Activated T-cell treated with anti-CD3 and anti-CD28 coated beads, Interleukin-2, amount 50 U/mL, for 24 hours (primary cell): ENCODE data around the gene UGT1A9.
"Not testable (repeated sequence)": the region's sequence is repeated elsewhere in the genome, so short reads cannot be mapped to it uniquely, and the experiment has no call there.

ENCODE experiments used
- DNase-seq: peaks from one replicate; pipeline ENCODE4 v3.0.0-alpha.2; 2020
- H3K27ac Mint-ChIP-seq: 2 replicates; pipeline ENCODE4 v1.8.0; 2020; ENCODE audit warnings: mild to moderate bottlenecking, mixed read lengths
- H3K27me3 Mint-ChIP-seq: 2 replicates; pipeline ENCODE4 v1.8.0; 2020; ENCODE audit warnings: mixed read lengths
- H3K36me3 Mint-ChIP-seq: 2 replicates; pipeline ENCODE4 v1.8.0; 2020; ENCODE audit warnings: low read depth, mixed read lengths
- H3K4me1 Mint-ChIP-seq: 2 replicates; pipeline ENCODE4 v1.8.0; 2020; ENCODE audit warnings: low read depth, mixed read lengths
- H3K4me3 Mint-ChIP-seq: 2 replicates; pipeline ENCODE4 v1.8.0; 2020; ENCODE audit warnings: mild to moderate bottlenecking, moderate library complexity, mixed read lengths
- H3K9me3 Mint-ChIP-seq: 2 replicates; pipeline ENCODE4 v1.8.0; 2020; ENCODE audit warnings: mixed read lengths

UGT1A9 gene

GRCh38 chr2:233712611-233713261 lies 41.0 kb downstream of the UGT1A9 start, which contains the start of gene UGT1A5:
TSS of gene UGT1A5 (plus strand) at chr2:233712907. CDS start at chr2:233712992, 85 bp downstream.
- Mint-ChIP-seq H3K9me3 (no peaks in the 10 kb centered on the region), H3K27ac (no peak within 1 kb of the TSS), H3K27me3 (peaks cover 46% of the 10 kb centered on the region), H3K4me1 (peaks cover 2% of the 10 kb centered on the region), H3K4me3 (no peak within 1 kb of the TSS), H3K36me3 (no peaks in the 10 kb centered on the region)
- DNase-seq, result no peak

GRCh38 chr2:233713262-233713615 lies 41.5 kb downstream of the UGT1A9 start:
- Mint-ChIP-seq H3K27ac (no peak overlapping the region), H3K4me1 (peaks cover 2% of the 10 kb centered on the region), H3K9me3 (no peaks in the 10 kb centered on the region), H3K4me3 (no peak overlapping the region), H3K36me3 (no peaks in the 10 kb centered on the region), H3K27me3 (peaks cover 48% of the 10 kb centered on the region)
- DNase-seq, result no peak

GRCh38 chr2:233714121-233714520 lies 42.4 kb downstream of the UGT1A9 start:
- DNase-seq, result no peak
- H3K36me3 Mint-ChIP-seq, result no peaks in the 10 kb centered on the region
- H3K4me1 Mint-ChIP-seq, result peaks cover 2% of the 10 kb centered on the region
- peaks cover 49% of the 10 kb centered on the region for H3K27me3 Mint-ChIP-seq
- H3K4me3 Mint-ChIP-seq, result no peak overlapping the region
- no peak overlapping the region for H3K27ac Mint-ChIP-seq
- no peaks in the 10 kb centered on the region for H3K9me3 Mint-ChIP-seq

- Mint-ChIP-seq H3K4me1 (peaks cover 2% of the 10 kb centered on the region), H3K4me3 (no peak within 1 kb of the TSS), H3K36me3 (no peaks in the 10 kb centered on the region), H3K27ac (no peak within 1 kb of the TSS), H3K27me3 (peaks cover 44% of the 10 kb centered on the region), H3K9me3 (no peaks in the 10 kb centered on the region)
- DNase-seq, result no peak
These were observed 46.9 kb downstream of the UGT1A9 start, which contains the start of gene UGT1A4 for GRCh38 chr2:233718552-233718951. TSS of gene UGT1A4 (plus strand) at chr2:233718736. CDS start at chr2:233718821, 85 bp downstream.

DNA sequence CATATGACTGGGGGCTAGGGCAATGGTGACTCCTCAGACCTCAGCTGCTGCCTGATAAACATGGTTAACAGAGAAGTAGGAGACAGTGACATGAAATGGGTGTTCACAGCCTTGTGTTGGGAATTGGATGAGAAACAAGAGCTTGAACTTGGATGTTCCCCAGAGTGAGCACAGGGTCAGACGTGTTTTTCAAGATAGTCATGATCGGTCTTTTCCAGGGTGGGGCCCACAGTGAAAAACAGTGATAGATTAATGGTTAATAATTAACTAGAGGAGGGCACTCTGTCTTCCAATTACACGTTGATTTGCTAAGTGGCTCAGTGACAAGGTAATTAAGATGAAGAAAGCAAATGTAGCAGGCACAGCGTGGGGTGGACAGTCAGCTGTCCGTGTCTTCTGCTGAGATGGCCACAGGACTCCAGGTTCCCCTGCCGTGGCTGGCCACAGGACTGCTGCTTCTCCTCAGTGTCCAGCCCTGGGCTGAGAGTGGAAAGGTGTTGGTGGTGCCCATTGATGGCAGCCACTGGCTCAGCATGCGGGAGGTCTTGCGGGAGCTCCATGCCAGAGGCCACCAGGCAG lies 57.1 kb downstream of the UGT1A9 start, which contains the start of gene UGT1A3:
Gene UGT1A3, plus strand, starts transcription at position 320 of the 579 bp plus-strand sequence. Its CDS starts 85 bp downstream, at position 405.
- DNase-seq, result no peak
- Mint-ChIP-seq H3K27ac (no peak within 1 kb of the TSS), H3K4me3 (no peak within 1 kb of the TSS), H3K9me3 (no peaks in the 10 kb centered on the region), H3K4me1 (no peaks in the 10 kb centered on the region), H3K27me3 (peaks cover 17% of the 10 kb centered on the region), H3K36me3 (no peaks in the 10 kb centered on the region)

DNA sequence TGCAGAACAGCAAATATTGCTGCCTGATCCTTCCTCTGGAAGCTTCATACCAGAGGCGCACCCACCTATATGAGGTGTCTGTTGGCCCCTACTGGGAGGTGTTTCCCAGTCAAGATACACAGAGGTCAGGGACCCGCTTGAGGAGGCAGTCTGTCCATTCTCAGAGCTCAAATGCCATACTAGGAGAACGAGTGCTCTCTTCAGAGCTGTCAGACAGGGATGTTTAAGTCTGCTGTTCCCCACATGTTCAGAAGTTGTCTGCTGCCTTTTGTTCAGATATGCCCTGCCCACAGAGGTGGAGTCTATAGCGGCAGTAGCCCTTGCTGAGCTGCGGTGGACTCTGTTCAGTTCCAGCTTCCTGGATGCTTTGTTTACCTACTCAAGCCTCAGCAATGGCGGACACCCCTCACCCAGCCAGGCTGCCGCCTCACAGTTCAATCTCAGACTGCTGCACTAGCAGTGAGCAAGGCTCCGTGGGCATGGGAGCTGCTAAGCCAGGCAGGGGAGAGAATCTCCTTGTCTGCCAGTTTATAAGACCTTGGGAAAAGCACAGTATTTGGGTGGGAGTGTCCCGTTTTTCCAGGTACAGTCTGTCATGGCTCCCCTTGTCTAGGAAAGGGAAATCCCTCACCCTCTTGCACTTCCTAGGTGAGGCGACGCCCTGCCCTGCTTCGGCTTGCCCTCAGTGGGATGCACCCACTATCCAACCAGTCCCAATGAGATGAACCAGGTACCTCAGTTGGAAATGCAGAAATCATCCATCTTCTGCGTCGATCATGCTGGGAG lies 65.4 kb downstream of the UGT1A9 start:
- H3K36me3 Mint-ChIP-seq, H3K9me3 Mint-ChIP-seq, H3K4me3 Mint-ChIP-seq, H3K27ac Mint-ChIP-seq, DNase-seq, H3K4me1 Mint-ChIP-seq: not testable (repeated sequence)
- H3K27me3 Mint-ChIP-seq, result peaks cover 39% of the 10 kb centered on the region

GRCh38 chr2:233740870-233741269 lies 69.2 kb downstream of the UGT1A9 start:
- Mint-ChIP-seq H3K27ac (no peak overlapping the region), H3K36me3 (no peaks in the 10 kb centered on the region), H3K4me3 (no peak overlapping the region), H3K27me3 (peaks cover 35% of the 10 kb centered on the region), H3K9me3 (no peaks in the 10 kb centered on the region), H3K4me1 (no peaks in the 10 kb centered on the region)
- DNase-seq, result no peak

- Mint-ChIP-seq H3K27ac (no peak overlapping the region), H3K4me3 (no peak overlapping the region), H3K9me3 (no peaks in the 10 kb centered on the region), H3K36me3 (no peaks in the 10 kb centered on the region), H3K27me3 (peaks cover 34% of the 10 kb centered on the region), H3K4me1 (no peaks in the 10 kb centered on the region)
- DNase-seq, result no peak
These were observed 72.0 kb downstream of the UGT1A9 start for GRCh38 chr2:233743464-233744259.

- DNase-seq, result no peak
- Mint-ChIP-seq H3K4me3 (no peak overlapping the region), H3K27ac (no peak overlapping the region), H3K9me3 (peaks cover 6% of the 10 kb centered on the region), H3K27me3 (peaks cover 34% of the 10 kb centered on the region), H3K36me3 (no peaks in the 10 kb centered on the region), H3K4me1 (no peaks in the 10 kb centered on the region)
These were observed 73.5 kb downstream of the UGT1A9 start for GRCh38 chr2:233745073-233745755.

GRCh38 chr2:233745838-233746237 lies 74.1 kb downstream of the UGT1A9 start:
- H3K27ac Mint-ChIP-seq, result not testable (repeated sequence)

GRCh38 chr2:233746475-233747282 lies 75.0 kb downstream of the UGT1A9 start:
- Mint-ChIP-seq H3K27me3 (peaks cover 30% of the 10 kb centered on the region), H3K27ac (no peak overlapping the region), H3K4me1 (no peaks in the 10 kb centered on the region), H3K36me3 (no peaks in the 10 kb centered on the region), H3K4me3 (no peak overlapping the region), H3K9me3 (peaks cover 13% of the 10 kb centered on the region)
- no peak for DNase-seq

More at GRCh38 chr2:233745838-233746237, 74.1 kb downstream of the UGT1A9 start:
- not testable (repeated sequence) for H3K36me3 Mint-ChIP-seq, H3K4me3 Mint-ChIP-seq, DNase-seq, H3K9me3 Mint-ChIP-seq, H3K4me1 Mint-ChIP-seq
- H3K27me3 Mint-ChIP-seq, result peaks cover 33% of the 10 kb centered on the region

GRCh38 chr2:233747283-233747544 lies 75.5 kb downstream of the UGT1A9 start:
- H3K27me3 Mint-ChIP-seq, result peaks cover 30% of the 10 kb centered on the region
- no peak overlapping the region for H3K27ac Mint-ChIP-seq
- no peak for DNase-seq
- H3K9me3 Mint-ChIP-seq, result peaks cover 13% of the 10 kb centered on the region
- H3K4me3 Mint-ChIP-seq, result no peak overlapping the region
- H3K4me1 Mint-ChIP-seq, result no peaks in the 10 kb centered on the region
- H3K36me3 Mint-ChIP-seq, result no peaks in the 10 kb centered on the region

DNA sequence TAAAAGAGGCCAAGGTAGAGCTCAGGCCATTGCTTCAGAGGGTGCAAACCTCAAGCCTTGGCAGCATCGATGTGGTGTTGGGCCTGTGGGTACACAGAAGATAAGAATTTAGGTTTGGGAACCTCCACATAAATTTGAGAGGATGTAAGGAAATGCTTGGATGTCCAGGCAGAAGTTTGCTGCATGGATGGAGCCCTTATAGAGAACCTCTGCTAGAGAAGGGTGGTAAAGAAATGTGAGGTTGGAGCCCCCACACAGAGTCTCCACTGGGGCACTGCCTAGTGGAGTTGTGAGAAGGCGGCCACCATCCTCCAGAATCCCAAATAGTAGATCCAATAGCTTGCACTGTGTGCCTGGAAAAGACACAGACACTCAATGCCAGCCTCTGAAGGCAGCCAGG lies 79.0 kb downstream of the UGT1A9 start:
- H3K9me3 Mint-ChIP-seq, result peaks cover 13% of the 10 kb centered on the region
- H3K27me3 Mint-ChIP-seq, result peaks cover 37% of the 10 kb centered on the region

More for the DNA sequence above, 79.0 kb downstream of the UGT1A9 start:
- not testable (repeated sequence) for H3K36me3 Mint-ChIP-seq, H3K4me1 Mint-ChIP-seq, H3K4me3 Mint-ChIP-seq, DNase-seq, H3K27ac Mint-ChIP-seq
